ENCODE results near the gene RASSF1. TPM values are rescaled to one million over a fixed set of nuclear protein-coding genes. Genes with fewer than 3 reads are reported as not detected.
A peak's percentile ranks its signal among the peaks of the same experiment; 100 is the strongest.

RASSF1 gene
- total and polyA plus RNA-seq, 2 donors (not counting 3 experiments of a cell fraction or from before 2014, with no cell fraction given), result 31.9 to 59.7 TPM

DNA sequence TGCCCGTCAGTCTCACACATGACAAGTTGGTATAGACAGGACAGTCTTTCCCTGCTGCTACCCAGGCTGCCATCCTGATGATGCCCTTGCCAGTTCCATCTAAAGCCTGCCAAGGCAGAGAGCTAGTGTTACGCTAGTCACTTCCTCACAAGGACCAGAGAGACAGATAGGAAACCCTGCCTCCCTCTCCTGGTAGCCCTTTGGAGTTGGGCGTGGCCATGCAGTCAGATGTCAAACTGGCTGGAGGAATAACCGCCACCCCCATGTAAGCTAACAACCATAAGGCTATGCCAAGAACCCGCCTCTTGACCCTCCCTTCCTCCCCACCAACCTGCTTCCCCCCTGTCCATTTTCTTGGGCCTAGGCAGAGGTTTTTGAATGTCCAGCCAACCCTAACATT, 15.9 kb upstream of the RASSF1 start:
- ChIA-PET CTCF (interaction anchor here (1.0 to 2.1 kb wide), 6 partner anchors 9 to 259 kb away, joined by 3 to 14 read pairs (median 4); partner anchors contain the start of gene ZMYND10), POLR2A (no interaction called here)
- H3K27me3 ChIP-seq (ENCODE audit: control insufficient read depth in 2 of 2, insufficient read depth in 2 of 2, low read length in 2 of 2), result no peaks in the 10 kb centered on the region
- H3K9me1 ChIP-seq (replicated peaks; ENCODE audit: control insufficient read depth, extremely low read depth, insufficient read depth, low read length), result no peaks in the 10 kb centered on the region
- dilution Hi-C loops (cut with MboI; ENCODE audit: extremely low pct_ligation_motif_present, low sequenced_read_pairs), result no loop called here
- H3K79me2 ChIP-seq (ENCODE audit: control insufficient read depth, insufficient read depth, low read length), result peaks cover 43% of the 10 kb centered on the region
- TF ChIP-seq EZH2 (IDR thresholded peaks at IDR 0.05; ENCODE audit: borderline replicate concordance, low read depth, low read length, severe bottlenecking) (no peak), POLR2A (IDR thresholded peaks at IDR 0.05; ENCODE audit: low read depth, low read length) (peak; percentile 48)
- no peak overlapping the region for H3K9ac ChIP-seq (replicated peaks; ENCODE audit: extremely low read depth, insufficient read depth, low read length)
- H3K4me1 ChIP-seq (ENCODE audit: control insufficient read depth, extremely low read depth, insufficient read depth, low read length), result peaks cover 33% of the 10 kb centered on the region
- H2AFZ ChIP-seq (ENCODE audit: low read depth, low read length), result no peak overlapping the region
- no peaks in the 10 kb centered on the region for H3K9me3 ChIP-seq (replicated peaks; ENCODE audit: control insufficient read depth, insufficient read depth, low read length)
- peaks cover 6% of the 10 kb centered on the region for H4K20me1 ChIP-seq (replicated peaks; ENCODE audit: control insufficient read depth, extremely low read depth, insufficient read depth, low read length)
- H3K36me3 ChIP-seq (ENCODE audit: control insufficient read depth in 2 of 2, extremely low read depth in 1 of 2, insufficient read depth in 2 of 2, low read length in 2 of 2), result peaks cover 8 to 28% of the 10 kb centered on the region in 2 experiments
- FAIRE-seq (no peak), DNase-seq (ENCODE audit: low read depth, low spot score) (no peak)
- intact Hi-C loops (cut with micrococcal nuclease), result loop anchor here (5.0 kb wide), 1 partner anchor 1036 kb away; the partner anchor contains the start of gene RBM15B
- peak overlapping the region; percentile 90 for H3K4me2 ChIP-seq (ENCODE audit: insufficient read depth, low read length)
- BruUV-seq (replicated peaks), result no TSS peak
- H3K4me3 ChIP-seq (replicated peaks in 1 of 3; ENCODE audit: insufficient read depth in 1 of 3, low read depth in 1 of 3, low read length in 3 of 3), result peak overlapping the region in 2 of 3 experiments; percentile 6 to 63
- H3K27ac ChIP-seq (ENCODE audit: insufficient read depth, low read depth, low read length), result no peak overlapping the region

DNA sequence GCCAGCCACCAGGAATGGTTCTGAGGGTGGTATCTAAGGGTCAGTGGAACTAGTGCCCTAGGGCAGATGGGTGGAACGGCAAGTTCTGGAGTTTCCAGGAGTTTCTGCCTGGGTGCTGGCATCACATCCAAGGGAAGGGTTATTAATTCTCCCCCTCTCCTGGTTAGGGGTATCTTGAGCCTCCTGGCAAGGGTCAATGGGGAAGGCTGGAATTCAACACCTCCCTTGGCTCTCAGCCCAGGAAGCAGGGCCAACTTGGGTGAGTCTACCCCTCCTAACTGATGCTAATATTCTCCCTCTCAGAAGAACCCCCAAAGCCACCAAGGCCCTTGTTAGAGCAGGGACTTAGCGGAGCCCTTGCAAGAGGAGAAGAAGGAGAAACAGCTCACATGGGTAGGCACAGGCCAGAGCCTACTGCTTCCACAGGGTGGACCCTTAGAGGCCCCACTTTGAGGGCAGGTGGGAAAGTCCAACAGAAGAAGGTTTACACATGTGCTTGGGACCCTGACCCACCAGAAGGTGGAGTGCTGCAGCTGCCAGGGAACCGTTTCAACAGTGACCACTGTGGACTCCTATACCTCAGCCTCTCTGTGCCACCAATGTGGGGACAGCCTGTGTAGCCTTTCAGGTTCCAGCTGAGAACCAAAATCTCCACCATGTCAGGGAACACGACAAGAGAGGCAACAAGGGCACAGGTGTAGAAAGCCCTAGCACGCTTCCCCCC, 15.4 kb upstream of the RASSF1 start:
- TF ChIP-seq MYC (IDR thresholded peaks at IDR 0.05; ENCODE audit: low read depth, low read length), result no peak
- TF ChIP-seq, protein P1, sequence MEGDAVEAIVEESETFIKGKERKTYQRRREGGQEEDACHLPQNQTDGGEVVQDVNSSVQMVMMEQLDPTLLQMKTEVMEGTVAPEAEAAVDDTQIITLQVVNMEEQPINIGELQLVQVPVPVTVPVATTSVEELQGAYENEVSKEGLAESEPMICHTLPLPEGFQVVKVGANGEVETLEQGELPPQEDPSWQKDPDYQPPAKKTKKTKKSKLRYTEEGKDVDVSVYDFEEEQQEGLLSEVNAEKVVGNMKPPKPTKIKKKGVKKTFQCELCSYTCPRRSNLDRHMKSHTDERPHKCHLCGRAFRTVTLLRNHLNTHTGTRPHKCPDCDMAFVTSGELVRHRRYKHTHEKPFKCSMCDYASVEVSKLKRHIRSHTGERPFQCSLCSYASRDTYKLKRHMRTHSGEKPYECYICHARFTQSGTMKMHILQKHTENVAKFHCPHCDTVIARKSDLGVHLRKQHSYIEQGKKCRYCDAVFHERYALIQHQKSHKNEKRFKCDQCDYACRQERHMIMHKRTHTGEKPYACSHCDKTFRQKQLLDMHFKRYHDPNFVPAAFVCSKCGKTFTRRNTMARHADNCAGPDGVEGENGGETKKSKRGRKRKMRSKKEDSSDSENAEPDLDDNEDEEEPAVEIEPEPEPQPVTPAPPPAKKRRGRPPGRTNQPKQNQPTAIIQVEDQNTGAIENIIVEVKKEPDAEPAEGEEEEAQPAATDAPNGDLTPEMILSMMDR (IDR thresholded peaks at IDR 0.05; ENCODE audit: extremely low read depth in 1 of 2, insufficient read depth in 1 of 2, low read depth in 1 of 2, low read length in 2 of 2), result no peak
- TF ChIP-seq POLR2AphosphoS5 (IDR thresholded peaks at IDR 0.05; ENCODE audit: insufficient read depth, low read depth, low read length), result no peak
- TF ChIP-seq JUN (IDR thresholded peaks at IDR 0.05; ENCODE audit: borderline replicate concordance, insufficient read depth, insufficient read length, low read depth), result no peak
- no peak for TF ChIP-seq GATA2 (IDR thresholded peaks at IDR 0.05; ENCODE audit: insufficient read depth, insufficient read length, low read depth, low read length)
- TF ChIP-seq EZH2 (IDR thresholded peaks at IDR 0.05; ENCODE audit: borderline replicate concordance, low read depth, low read length, severe bottlenecking), result no peak
- TF ChIP-seq, protein P2, sequence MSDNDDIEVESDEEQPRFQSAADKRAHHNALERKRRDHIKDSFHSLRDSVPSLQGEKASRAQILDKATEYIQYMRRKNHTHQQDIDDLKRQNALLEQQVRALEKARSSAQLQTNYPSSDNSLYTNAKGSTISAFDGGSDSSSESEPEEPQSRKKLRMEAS (IDR thresholded peaks at IDR 0.05; ENCODE audit: insufficient read depth, insufficient read length), result no peak
- no peak for TF ChIP-seq FOS (IDR thresholded peaks at IDR 0.05; ENCODE audit: borderline replicate concordance, insufficient read depth, low read length)
- TF ChIP-seq POLR2A (IDR thresholded peaks at IDR 0.05; ENCODE audit: low read depth, low read length), result no peak
- BruUV-seq (replicated peaks), result no TSS peak
- Histone ChIP-seq H2AFZ (ENCODE audit: low read depth, low read length) (no peak overlapping the region), H3K4me2 (ENCODE audit: insufficient read depth, low read length) (peak overlapping the region; percentile 90), H3K9me1 (replicated peaks; ENCODE audit: control insufficient read depth, extremely low read depth, insufficient read depth, low read length) (no peaks in the 10 kb centered on the region), H3K27ac (ENCODE audit: insufficient read depth, low read depth, low read length) (no peak overlapping the region), H3K36me3 (ENCODE audit: control insufficient read depth in 2 of 2, extremely low read depth in 1 of 2, insufficient read depth in 2 of 2, low read length in 2 of 2) (peaks cover 8 to 28% of the 10 kb centered on the region in 2 experiments), H3K79me2 (ENCODE audit: control insufficient read depth, insufficient read depth, low read length) (peaks cover 43% of the 10 kb centered on the region), H3K4me3 (replicated peaks in 1 of 3; ENCODE audit: insufficient read depth in 1 of 3, low read depth in 1 of 3, low read length in 3 of 3) (peak overlapping the region in 2 of 3 experiments; percentile 6 to 63), H4K20me1 (replicated peaks; ENCODE audit: control insufficient read depth, extremely low read depth, insufficient read depth, low read length) (peaks cover 6% of the 10 kb centered on the region), H3K9ac (replicated peaks; ENCODE audit: extremely low read depth, insufficient read depth, low read length) (no peak overlapping the region), H3K9me3 (replicated peaks; ENCODE audit: control insufficient read depth, insufficient read depth, low read length) (no peaks in the 10 kb centered on the region), H3K27me3 (ENCODE audit: control insufficient read depth in 2 of 2, insufficient read depth in 2 of 2, low read length in 2 of 2) (no peaks in the 10 kb centered on the region), H3K4me1 (ENCODE audit: control insufficient read depth, extremely low read depth, insufficient read depth, low read length) (peaks cover 38% of the 10 kb centered on the region)
- intact Hi-C loops (cut with micrococcal nuclease) (loop anchor here (5.0 kb wide), 1 partner anchor 1036 kb away; the partner anchor contains the start of gene RBM15B), dilution Hi-C loops (cut with MboI; ENCODE audit: extremely low pct_ligation_motif_present, low sequenced_read_pairs) (no loop called here)
- DNase-seq (ENCODE audit: low read depth, low spot score), result no peak
- ChIA-PET CTCF (interaction anchor here (1.3 to 2.1 kb wide), 3 partner anchors 15 to 260 kb away, joined by 4 to 14 read pairs (median 4); no protein-coding TSS in a partner anchor), POLR2A (no interaction called here)
- no peak for FAIRE-seq

Measured in endothelial cell of umbilical vein (primary cell).